A673 (cell line): Measurements from ENCODE around the gene RNPS1. TPM values are rescaled to one million over a fixed set of nuclear protein-coding genes. Genes with fewer than 3 reads are reported as not detected.

ENCODE experiments used
- BruUV-seq: library from RNA; stranded (reverse); fragments of 400-500 nt; replicated peaks from 2 replicates; lab custom pipeline; 2021; lab: Mats Ljungman, UMichigan
- CTCF ChIA-PET: fragments of 300-600 bp; sonication (Branson Sonifier 250); formaldehyde crosslinking; loops from one replicate; lab custom pipeline; 2022; ENCODE audit warnings: antibody characterized with exemption; lab: Charles Lee
- POLR2A ChIA-PET: fragments of 300-600 bp; sonication (Branson Sonifier 250); formaldehyde crosslinking; loops from one replicate; lab custom pipeline; 2022; ENCODE audit warnings: antibody characterized with exemption; ENCODE audit not compliant: low non-redundant PET; lab: Charles Lee
- DNase-seq: peaks from one replicate; pipeline ENCODE4 v3.0.0-alpha.2; 2015; ENCODE audit warnings: low spot score
- H3K27ac ChIP-seq: fragments of 200-600 bp; sonication (generic); 2 replicates; pipeline ENCODE4 v1.5.1; 2016; ENCODE audit warnings: mixed run types, low read depth, mild to moderate bottlenecking, mixed read lengths, antibody characterized with exemption, low read length; ENCODE audit not compliant: poor library complexity, severe bottlenecking
- H3K27me3 ChIP-seq: fragments of 200-600 bp; sonication (generic); replicated peaks from 2 replicates; pipeline ENCODE4 v1.6.1; 2017; ENCODE audit warnings: mixed run types, low read depth, mild to moderate bottlenecking, mixed read lengths, antibody characterized with exemption, low read length; ENCODE audit not compliant: insufficient read depth, poor library complexity
- H3K36me3 ChIP-seq: fragments of 200-600 bp; sonication (generic); 2 replicates; pipeline ENCODE4 v1.6.1; 2016; ENCODE audit warnings: mixed run types, mild to moderate bottlenecking, mixed read lengths, antibody characterized with exemption, low read length; ENCODE audit not compliant: insufficient read depth, poor library complexity, severe bottlenecking
- H3K4me1 ChIP-seq: fragments of 200-600 bp; sonication (generic); 2 replicates; pipeline ENCODE4 v1.6.1; 2017; ENCODE audit warnings: mixed run types, mild to moderate bottlenecking, mixed read lengths, antibody characterized with exemption, low read length; ENCODE audit not compliant: insufficient read depth, poor library complexity, severe bottlenecking
- H3K4me3 ChIP-seq: fragments of 200-600 bp; sonication (generic); 2 replicates; pipeline ENCODE4 v1.5.1; 2016; ENCODE audit warnings: low read depth, mixed run types, mild to moderate bottlenecking, mixed read lengths, low read length; ENCODE audit not compliant: poor library complexity, severe bottlenecking
- H3K9me3 ChIP-seq: fragments of 200-600 bp; sonication (generic); 2 replicates; pipeline ENCODE4 v1.6.1; 2016; ENCODE audit warnings: mixed run types, low read depth, mild to moderate bottlenecking, mixed read lengths, antibody characterized with exemption, low read length; ENCODE audit not compliant: poor library complexity, severe bottlenecking
- CTCF ChIP-seq: fragments of 300-800, 200-600 bp; sonication (generic); conservative IDR thresholded peaks from 2 replicates; pipeline ENCODE4 v1.5.1; 2017; ENCODE audit warnings: low read depth, mild to moderate bottlenecking, antibody characterized with exemption, low read length, moderate library complexity, mixed read lengths
- EZH2 ChIP-seq: fragments of 200-600 bp; sonication (generic); IDR thresholded peaks from 2 replicates; pipeline ENCODE4 v1.6.1; 2017; ENCODE audit warnings: borderline replicate concordance, low read depth, mild to moderate bottlenecking, mixed read lengths, antibody characterized with exemption, low read length; ENCODE audit not compliant: poor library complexity, severe bottlenecking
- intact Hi-C: fragments of 100-400 bp; cut with micrococcal nuclease; formaldehyde crosslinking; loops from one replicate; pipeline ENCODE4 v1.10.0; 2022; ENCODE audit not compliant: unreplicated experiment
- total RNA-seq: library from RNA; stranded (reverse); gene quantifications from 2 replicates; pipeline ENCODE4 v1.2.3, GENCODE V29; 2021

RNPS1 gene
- total RNA-seq, 1 experiment from 2014 or later, result 345 TPM

GRCh38 chr16:2234813-2235170 is 33.1 kb downstream of the RNPS1 start:
- ChIA-PET POLR2A (no interaction called here), CTCF (no interaction called here)
- Histone ChIP-seq H3K27ac (no peak overlapping the region), H3K4me3 (no peak overlapping the region), H3K36me3 (peaks cover 32% of the 10 kb centered on the region), H3K27me3 (no peaks in the 10 kb centered on the region), H3K4me1 (no peaks in the 10 kb centered on the region), H3K9me3 (no peaks in the 10 kb centered on the region)
- no peak for DNase-seq
- TF ChIP-seq EZH2 (no peak), CTCF (no peak)
- intact Hi-C loops, result no loop called here
- no TSS peak for BruUV-seq

- BruUV-seq, result no TSS peak
- no peak overlapping the region for H3K27ac ChIP-seq
- DNase-seq, result no peak
- POLR2A ChIA-PET, result no interaction called here
- H3K36me3 ChIP-seq, result peaks cover 34% of the 10 kb centered on the region
- CTCF ChIA-PET, result no interaction called here
- intact Hi-C loops, result no loop called here
- TF ChIP-seq CTCF (no peak), EZH2 (no peak)
- no peaks in the 10 kb centered on the region for H3K27me3 ChIP-seq
- no peaks in the 10 kb centered on the region for H3K4me1 ChIP-seq
- no peak overlapping the region for H3K4me3 ChIP-seq
- H3K9me3 ChIP-seq, result no peaks in the 10 kb centered on the region
Measured at GRCh38 chr16:2233872-2234812, 33.8 kb downstream of the RNPS1 start.

GRCh38 chr16:2233046-2233775 is 34.7 kb downstream of the RNPS1 start:
- BruUV-seq, result no TSS peak
- CTCF ChIA-PET, result no interaction called here
- TF ChIP-seq CTCF, result no peak
- TF ChIP-seq EZH2, result no peak

More at GRCh38 chr16:2233046-2233775, 34.7 kb downstream of the RNPS1 start:
- H3K9me3 ChIP-seq, result no peaks in the 10 kb centered on the region
- DNase-seq, result no peak
- peaks cover 40% of the 10 kb centered on the region for H3K36me3 ChIP-seq
- no peaks in the 10 kb centered on the region for H3K27me3 ChIP-seq
- no peak overlapping the region for H3K27ac ChIP-seq
- H3K4me3 ChIP-seq, result no peak overlapping the region
- POLR2A ChIA-PET, result no interaction called here
- H3K4me1 ChIP-seq, result no peaks in the 10 kb centered on the region
- intact Hi-C loops, result no loop called here
